HG03196 (cell line): Measurements from ENCODE around the gene RBM10.
"Not testable (repeated sequence)": the region's sequence is repeated elsewhere in the genome, so short reads cannot be mapped to it uniquely, and the experiment has no call there.

Source experiments
- ATAC-seq: cut with Tn5 transposase; IDR thresholded peaks from one replicate; pipeline ENCODE4 v1.9.1; 2021; ENCODE audit not compliant: unreplicated experiment

The RBM10 gene

GRCh38 chrX:47144626-47145394 lies at the start of gene RBM10, which contains the start of gene NDUFB11:
Gene RBM10, plus strand, starts transcription at chrX:47145221. Its CDS starts 2,261 bp downstream, at chrX:47147482.
Gene NDUFB11, minus strand, starts transcription at chrX:47144702. Its CDS starts 23 bp downstream, at chrX:47144679.
- peak; percentile 80 for ATAC-seq

DNA sequence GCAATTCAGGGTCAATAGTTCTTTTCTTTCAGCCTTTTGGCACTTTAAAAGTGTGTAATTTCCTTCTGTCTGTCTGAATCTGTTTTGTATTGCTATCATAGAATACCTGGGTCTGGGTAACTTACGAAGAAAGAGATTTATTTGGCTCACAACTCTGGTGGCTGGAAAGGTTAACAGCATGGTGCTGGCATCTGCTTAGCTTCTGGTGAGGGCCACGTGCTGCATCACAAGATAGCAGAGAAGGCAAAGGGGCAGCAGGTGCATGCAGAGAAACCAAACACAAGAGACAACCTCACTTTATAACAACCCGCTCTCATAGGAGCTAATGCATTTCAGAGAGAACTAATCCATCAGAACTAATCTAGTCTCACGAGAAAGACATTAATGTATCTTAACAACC lies 48.0 kb upstream of the RBM10 start:
- no peak for ATAC-seq

GRCh38 chrX:47098338-47099094 lies 46.5 kb upstream of the RBM10 start:
- no peak for ATAC-seq

DNA sequence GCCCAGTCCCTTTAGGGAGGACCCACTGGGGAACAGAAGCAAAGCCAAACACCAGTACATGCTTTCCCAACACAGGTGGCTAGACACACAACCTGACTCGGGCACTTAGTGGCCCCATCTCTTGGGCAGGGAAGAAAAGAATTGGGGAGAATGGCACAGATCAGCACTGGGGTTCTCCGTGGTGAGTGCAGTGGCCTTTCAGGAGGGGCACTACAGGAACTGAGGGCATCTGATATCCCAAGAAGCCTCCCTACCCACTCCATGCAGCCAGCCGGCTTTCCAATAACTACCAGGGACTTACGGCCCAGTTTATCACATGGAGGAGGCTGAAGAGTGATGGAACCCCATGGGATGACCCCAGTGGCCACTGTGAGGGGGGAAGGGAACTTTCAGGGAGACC lies 43.8 kb upstream of the RBM10 start:
- no peak for ATAC-seq

GRCh38 chrX:47110936-47111615 lies 33.9 kb upstream of the RBM10 start:
- not testable (repeated sequence) for ATAC-seq

DNA sequence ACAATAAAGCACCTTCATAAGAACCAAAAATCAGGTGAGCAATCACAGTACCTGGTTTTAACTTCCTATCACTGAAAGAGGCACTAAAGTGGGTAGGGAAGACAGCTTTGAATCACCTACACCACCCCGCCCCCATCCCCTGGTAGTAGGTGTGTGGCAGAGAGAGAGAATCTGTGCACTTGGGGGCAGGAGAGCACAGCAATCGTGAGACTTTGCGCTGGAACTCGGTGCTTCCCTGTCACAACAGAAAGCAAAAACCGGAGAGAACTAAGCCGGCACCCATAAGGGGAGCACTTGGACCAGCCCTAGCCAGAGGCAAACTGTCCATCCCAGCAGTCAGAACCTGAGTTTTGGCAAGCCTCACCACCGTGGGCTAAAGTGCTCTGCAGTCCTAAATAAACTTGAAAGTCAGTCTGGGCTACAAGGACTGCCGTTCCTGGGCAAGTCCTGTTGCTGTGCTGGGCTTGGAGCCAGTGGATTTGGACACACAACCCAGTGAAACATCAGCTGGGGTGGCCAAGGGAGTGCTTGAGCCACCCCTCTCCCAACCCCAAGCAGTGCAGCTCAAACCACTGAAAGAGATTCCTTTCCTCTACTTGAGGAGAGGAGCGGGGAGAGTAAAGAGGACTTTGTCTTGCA lies 32.6 kb upstream of the RBM10 start:
- ATAC-seq = no peak

GRCh38 chrX:47116551-47117110 lies 28.4 kb upstream of the RBM10 start:
- not testable (repeated sequence) for ATAC-seq

DNA sequence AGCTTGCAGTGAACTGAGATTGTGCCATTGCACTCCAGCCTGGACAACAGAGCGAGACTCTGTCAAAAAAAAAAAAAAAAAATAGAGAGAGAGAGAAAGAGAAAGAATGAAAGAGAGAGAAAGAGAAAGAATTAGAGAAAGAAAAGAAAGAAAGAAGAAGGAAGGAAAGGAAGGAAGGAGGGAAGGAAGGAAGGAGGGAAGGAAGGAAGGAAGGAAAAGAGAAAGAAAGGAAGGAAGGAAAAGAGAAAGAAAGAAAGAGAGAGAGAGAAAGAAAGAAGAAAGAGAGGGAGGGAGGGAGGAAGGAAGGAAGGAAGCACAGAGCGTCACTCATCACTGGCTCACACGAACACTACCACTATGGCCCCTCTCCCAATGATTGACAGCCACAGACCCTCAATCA lies 20.6 kb upstream of the RBM10 start:
- ATAC-seq = not testable (repeated sequence)

DNA sequence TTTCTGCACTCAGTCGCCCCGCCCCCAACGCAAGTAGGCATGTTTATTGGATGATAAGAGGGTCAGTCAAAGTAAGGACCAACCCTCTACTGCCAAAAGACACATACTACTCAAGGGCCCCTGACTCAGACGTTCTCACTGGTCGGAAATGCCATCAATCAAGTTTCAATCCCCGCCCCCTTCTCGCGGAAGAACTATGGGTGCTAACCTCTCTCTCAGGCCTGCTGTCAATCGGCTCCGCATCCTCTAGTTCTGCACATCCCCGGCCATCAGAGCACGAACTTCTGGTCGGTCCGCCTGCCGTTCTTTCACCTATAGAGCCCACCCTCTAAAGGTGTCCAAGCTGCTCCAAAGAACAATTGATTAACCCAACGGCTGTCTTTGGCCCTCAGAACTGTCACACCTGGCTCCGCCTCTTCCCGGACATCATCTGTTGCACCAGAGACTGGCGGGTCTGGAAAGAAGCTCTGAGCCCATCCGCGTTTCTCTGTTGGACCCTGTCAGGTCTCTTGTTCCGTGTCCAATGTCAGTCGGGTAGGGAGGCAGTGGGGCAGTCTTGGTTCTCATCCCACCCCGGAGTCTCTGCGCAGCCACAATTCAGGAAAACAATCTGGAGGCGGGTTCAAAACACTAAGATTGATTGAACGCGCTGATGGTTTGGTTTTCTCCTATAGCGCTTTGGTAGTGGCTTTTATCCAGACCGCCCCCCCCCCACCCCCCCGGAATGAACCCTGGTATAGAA lies 15.7 kb upstream of the RBM10 start:
- ATAC-seq = peak; percentile 98

DNA sequence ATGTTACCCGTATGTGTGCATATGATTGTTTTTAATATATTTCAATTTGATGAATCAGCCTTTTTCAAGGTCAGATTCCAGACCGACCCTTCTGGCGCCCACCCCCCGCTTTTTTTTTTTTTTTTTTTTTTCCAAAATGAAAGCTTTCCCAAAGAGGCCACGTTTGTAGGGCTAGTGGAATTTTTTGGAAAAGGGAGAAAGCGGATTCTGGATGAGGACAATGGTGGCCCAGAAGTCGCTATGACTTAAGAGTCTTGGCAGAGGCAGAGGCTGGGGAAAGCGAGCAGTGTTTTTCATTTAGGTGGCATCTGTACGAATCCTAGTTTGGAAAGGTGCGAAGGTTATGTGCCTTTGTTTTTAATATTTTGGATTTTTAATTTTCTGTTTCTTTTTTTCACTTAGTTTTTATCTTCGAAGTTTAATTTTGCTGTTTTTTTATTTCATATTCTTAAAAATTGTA lies 15.1 kb upstream of the RBM10 start:
- ATAC-seq = no peak

DNA sequence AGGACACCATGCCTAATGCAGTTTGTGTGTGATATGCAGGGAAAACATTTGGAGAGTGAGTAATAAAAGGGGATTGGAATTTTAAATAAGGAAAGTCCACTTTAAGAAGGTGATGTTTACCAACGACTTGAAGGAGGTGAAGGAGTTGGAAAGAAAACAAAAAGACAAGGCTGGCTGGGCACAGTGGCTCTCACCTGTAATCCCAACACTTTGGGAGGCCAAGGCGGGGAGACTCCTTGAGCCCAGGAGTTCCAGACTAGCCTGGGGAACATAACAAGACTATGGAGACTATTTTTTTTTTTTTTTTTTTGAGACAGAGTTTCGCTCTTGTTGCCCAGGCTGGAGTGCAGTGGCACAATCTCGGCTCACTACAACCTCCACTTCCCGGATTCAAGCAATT lies 11.5 kb upstream of the RBM10 start:
- no peak for ATAC-seq

DNA sequence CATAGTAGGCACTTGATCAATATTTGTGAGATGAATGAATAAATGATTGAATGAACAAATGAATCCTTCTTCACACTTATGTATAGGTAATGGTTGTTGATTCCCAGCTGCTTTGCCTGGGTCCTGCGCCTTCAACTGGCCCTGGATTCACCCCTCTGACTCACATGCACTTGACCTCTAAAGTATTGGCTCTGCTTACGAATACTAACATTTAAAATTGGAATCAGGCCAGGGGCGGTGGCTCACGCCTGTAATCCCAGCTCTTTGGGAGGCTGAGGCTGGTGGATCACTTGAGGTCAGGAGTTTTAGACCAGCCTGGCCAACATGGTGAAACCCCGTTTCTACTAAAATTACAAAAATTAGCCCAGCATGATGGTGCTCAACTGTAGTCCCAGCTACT lies 9.4 kb upstream of the RBM10 start:
- not testable (repeated sequence) for ATAC-seq

- no peak for ATAC-seq
These were observed 6.8 kb upstream of the RBM10 start for GRCh38 chrX:47138171-47138570.

- ATAC-seq = peak; percentile 21
These were observed 961 bp upstream of the RBM10 start for GRCh38 chrX:47143894-47144625.

GRCh38 chrX:47145395-47146120 lies 537 bp downstream of the RBM10 start:
- peak; percentile 23 for ATAC-seq

GRCh38 chrX:47146121-47146935 lies 1.3 kb downstream of the RBM10 start:
- no peak for ATAC-seq

DNA sequence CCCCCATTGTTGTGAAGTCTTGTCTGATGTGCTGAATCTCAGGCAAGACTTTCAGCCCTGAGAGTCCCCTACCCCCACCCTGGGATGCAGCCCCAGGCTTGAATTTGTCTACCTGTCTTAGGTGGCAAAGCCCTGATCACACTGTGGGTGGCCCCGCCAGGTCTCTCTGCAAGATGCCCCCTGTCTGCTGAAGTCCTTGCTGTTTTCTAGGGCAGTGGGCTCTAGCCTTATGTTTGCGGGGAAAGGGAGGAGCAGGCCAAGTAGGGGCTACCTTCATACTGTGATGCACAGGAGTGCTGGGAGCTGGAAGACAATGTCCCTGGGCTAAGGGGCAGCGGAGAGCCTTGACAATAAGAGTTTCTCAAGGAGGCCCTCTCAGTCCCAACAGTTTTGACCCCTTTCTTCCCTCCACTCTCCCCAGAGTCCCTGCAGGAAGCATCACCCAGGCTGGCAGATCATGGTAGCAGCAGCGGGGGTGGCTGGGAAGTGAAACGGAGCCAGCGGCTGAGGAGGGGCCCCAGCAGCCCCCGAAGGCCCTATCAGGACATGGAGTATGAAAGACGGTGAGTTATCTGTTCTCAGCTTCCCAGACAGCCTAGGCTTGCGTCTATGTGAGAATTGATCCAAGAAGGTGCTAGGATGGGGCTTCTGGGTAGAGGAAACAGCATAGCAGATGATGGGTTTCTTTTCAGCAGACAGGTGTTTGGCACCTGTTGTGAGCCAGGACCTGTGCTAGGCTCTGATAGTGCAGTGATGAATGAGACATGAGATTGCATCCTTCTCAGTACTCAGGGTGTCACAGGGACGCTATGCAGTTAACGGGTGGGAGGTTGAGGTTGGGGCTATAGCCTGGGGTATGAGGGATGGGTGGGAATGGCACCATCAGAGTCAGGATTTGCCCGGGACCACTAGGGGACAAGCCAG lies 2.2 kb downstream of the RBM10 start:
- no peak for ATAC-seq
